Motor neuron (in vitro differentiated cells): Measurements from ENCODE around the gene HEPHL1. TPM values are rescaled to one million over a fixed set of nuclear protein-coding genes. Genes with fewer than 3 reads are reported as not detected.
A peak's percentile ranks its signal among the peaks of the same experiment; 100 is the strongest.
"Not testable (repeated sequence)": the region's sequence is repeated elsewhere in the genome, so short reads cannot be mapped to it uniquely, and the experiment has no call there.

ENCODE experiments used
- ATAC-seq, 8 experiments: fragments of 200-7000 bp; cut with Tn5 transposase; replicated peaks in 6 of 8; 2 replicates each; pipeline ENCODE4 v1.8.0; 2021; ENCODE audit warnings: mild to moderate bottlenecking in 8 of 8, moderate library complexity in 8 of 8
- H3K27ac ChIP-seq, 2 donors: fragments of 250-450 bp; sonication (Bioruptor Pico); 2 replicates each; pipeline ENCODE4 v1.9.0; 2021; ENCODE audit warnings: antibody characterized with exemption in 2 of 2, mild to moderate bottlenecking in 2 of 2, moderate library complexity in 1 of 2
- H3K4me1 ChIP-seq, 2 donors: fragments of 250-450 bp; sonication (Bioruptor Pico); replicated peaks in 1 of 2; 2 replicates each; pipeline ENCODE4 v1.6.1; 2021; ENCODE audit warnings: antibody characterized with exemption in 2 of 2, mild to moderate bottlenecking in 2 of 2, moderate library complexity in 1 of 2
- H3K4me3 ChIP-seq, 5 donors: fragments of 250-450 bp; sonication (Bioruptor Pico); 2 replicates each; pipeline ENCODE4 v1.9.0; 2021; ENCODE audit warnings: antibody characterized with exemption in 5 of 5, mild to moderate bottlenecking in 5 of 5, moderate library complexity in 4 of 5
- WGBS, 10 experiments: fragments of 450-650 bp; shearing (Covaris generic); methylation state at CpG; one replicate each; pipeline ENCODE4 v1.0.0; 2022; 5-methylcytosine and 5-hydroxymethylcytosine counted together
- in situ Hi-C, 9 experiments: fragments of 400-800 bp; cut with MboI; loops; one replicate each; pipeline ENCODE4 v1.15.0; 2021; ENCODE audit warnings: low sequenced_read_pairs in 9 of 9, low pct_unique_long_range_greater_than_20kb in 2 of 9; ENCODE audit not compliant: unreplicated experiment in 9 of 9
- total RNA-seq, 8 experiments: library from RNA; unstranded; fragments of 300-600 nt; gene quantifications; 2 replicates each; pipeline versions ENCODE4 v1.2.3 to v1.2.4, GENCODE V29; 2022

The HEPHL1 gene
- total RNA-seq, 8 experiments from 2014 or later, result under 0.01 to 0.14 (median 0.09) TPM; not detected in 2

- 0 to 100% (median 82%) methylated on average over 1 to 5 of the region's 6 CpGs; no CpG with 5 or more reads in 2 of the 10 experiments for WGBS, 10 experiments
- H3K27ac ChIP-seq, result peak overlapping the region in 1 of 2 donors; percentile 82
- H3K4me3 ChIP-seq, result no peak overlapping the region
- H3K4me1 ChIP-seq, result peaks cover 3 to 11% of the 10 kb centered on the region in 2 donors
- in situ Hi-C loops, result no loop called here
- ATAC-seq, result peak; percentile 91 to 100 (median 100)
Observed at GRCh38 chr11:94151903-94152677, 130.9 kb downstream of the HEPHL1 start.

GRCh38 chr11:94152678-94153065 lies 131.5 kb downstream of the HEPHL1 start:
- H3K4me1 ChIP-seq, result peaks cover 3 to 11% of the 10 kb centered on the region in 2 donors
- WGBS, 10 experiments, result 0 to 100% (median 86%) methylated on average over 1 to 3 of the region's 6 CpGs; no CpG with 5 or more reads in 2 of the 10 experiments
- no peak for ATAC-seq
- H3K4me3 ChIP-seq, result no peak overlapping the region
- H3K27ac ChIP-seq, result peak overlapping the region in 1 of 2 donors; percentile 82
- in situ Hi-C loops, result no loop called here

GRCh38 chr11:94153320-94153719 lies 132.2 kb downstream of the HEPHL1 start:
- no peak for ATAC-seq
- no peak overlapping the region for H3K4me3 ChIP-seq
- in situ Hi-C loops, result no loop called here
- peaks cover 3 to 11% of the 10 kb centered on the region in 2 donors for H3K4me1 ChIP-seq
- no peak overlapping the region for H3K27ac ChIP-seq
- WGBS, 10 experiments, result 91 to 100% (median 100%) methylated on average over 1 to 3 of the region's 3 CpGs; no CpG with 5 or more reads in 2 of the 10 experiments

- in situ Hi-C loops, result no loop called here
- 51 to 100% (median 77%) methylated on average over 2 to 3 of the region's 3 CpGs for WGBS, 10 experiments
- no peak overlapping the region for H3K27ac ChIP-seq
- peaks cover 3 to 11% of the 10 kb centered on the region in 2 donors for H3K4me1 ChIP-seq
- ATAC-seq, result no peak
- no peak overlapping the region for H3K4me3 ChIP-seq
Observed at GRCh38 chr11:94154095-94154856, 133.1 kb downstream of the HEPHL1 start.

GRCh38 chr11:94157339-94157738 lies 136.2 kb downstream of the HEPHL1 start:
- WGBS, 10 experiments, result 100% methylated on average over 1 of the region's 3 CpGs; no CpG with 5 or more reads in 9 of the 10 experiments
- in situ Hi-C loops, H3K27ac ChIP-seq, ATAC-seq, H3K4me1 ChIP-seq, H3K4me3 ChIP-seq: not testable (repeated sequence)

Other genes starting within 250 kb of the HEPHL1 start
- gene MED17, start 237.1 kb upstream of the HEPHL1 start, total RNA-seq, result 10 to 100 TPM; 23.2 to 50.6 (median 32.2) TPM
- gene VSTM5, start 170.7 kb upstream of the HEPHL1 start, total RNA-seq, result 1 to 10 TPM in 4 of 8 experiments, under 1 TPM in 4; 0.59 to 2.0 (median 0.90) TPM
- 10 to 100 TPM; 15.0 to 49.8 (median 28.3) TPM for gene PANX1, start 107.5 kb downstream of the HEPHL1 start, total RNA-seq